Measurements from ENCODE around the gene TRAF4. TPM values are rescaled to one million over a fixed set of nuclear protein-coding genes. Genes with fewer than 3 reads are reported as not detected.

The TRAF4 gene
- total and polyA plus RNA-seq, 2 experiments from 2014 or later = 66.2 to 99.5 TPM

GRCh38 chr17:28728364-28729200, 15.2 kb upstream of the TRAF4 start, which contains the start of gene NEK8:
NEK8 (plus strand) TSS chr17:28728788; CDS start chr17:28728814, 26 bp downstream.
- H3K4me3 ChIP-seq = peak within 1 kb of the TSS; percentile 14
- no peaks in the 10 kb centered on the region for H3K9me3 ChIP-seq (ENCODE audit: low read depth)
- H3K4me2 ChIP-seq = peak within 1 kb of the TSS; percentile 100
- H3K27ac ChIP-seq = peak within 1 kb of the TSS; percentile 94
- WGBS (ENCODE audit: low lambda C conversion rate, missing lambda C conversion rate) = 1% methylated on average over 61 of the region's 64 CpGs
- H4K20me1 ChIP-seq (ENCODE audit: insufficient read depth, poor library complexity, severe bottlenecking) = peaks cover 3% of the 10 kb centered on the region
- no peaks in the 10 kb centered on the region for H3K79me2 ChIP-seq
- DNase-seq (ENCODE audit: low spot score) = peak; percentile 98
- H3K9me2 ChIP-seq (replicated peaks; ENCODE audit: insufficient read depth) = no peaks in the 10 kb centered on the region
- TF ChIP-seq EZH2 (IDR thresholded peaks at IDR 0.05; ENCODE audit: borderline replicate concordance) (no peak), EZH2phosphoT487 (IDR thresholded peaks at IDR 0.05; ENCODE audit: low read depth, severe bottlenecking, unreplicated experiment) (no peak), CTCF (IDR thresholded peaks at IDR 0.05; ENCODE audit: poor library complexity) (no peak)
- no peaks in the 10 kb centered on the region for H3K27me3 ChIP-seq
- no peaks in the 10 kb centered on the region for H3K36me3 ChIP-seq (replicated peaks; ENCODE audit: insufficient read depth, low read depth)
- peaks cover 17% of the 10 kb centered on the region for H3K4me1 ChIP-seq (ENCODE audit: insufficient read depth)
- H2AFZ ChIP-seq = peak within 1 kb of the TSS; percentile 45

GRCh38 chr17:28729950-28730330, 13.9 kb upstream of the TRAF4 start:
- DNase-seq (ENCODE audit: low spot score) = no peak
- H3K9me2 ChIP-seq (replicated peaks; ENCODE audit: insufficient read depth) = no peaks in the 10 kb centered on the region
- H4K20me1 ChIP-seq (ENCODE audit: insufficient read depth, poor library complexity, severe bottlenecking) = peaks cover 1% of the 10 kb centered on the region
- H3K79me2 ChIP-seq = no peaks in the 10 kb centered on the region
- no peaks in the 10 kb centered on the region for H3K27me3 ChIP-seq
- no peaks in the 10 kb centered on the region for H3K36me3 ChIP-seq (replicated peaks; ENCODE audit: insufficient read depth, low read depth)
- H3K9me3 ChIP-seq (ENCODE audit: low read depth) = no peaks in the 10 kb centered on the region
- WGBS (ENCODE audit: low lambda C conversion rate, missing lambda C conversion rate) = 91% methylated on average over 11 of the region's 11 CpGs
- TF ChIP-seq EZH2 (IDR thresholded peaks at IDR 0.05; ENCODE audit: borderline replicate concordance) = no peak
- TF ChIP-seq CTCF (IDR thresholded peaks at IDR 0.05; ENCODE audit: poor library complexity) = no peak
- no peak for TF ChIP-seq EZH2phosphoT487 (IDR thresholded peaks at IDR 0.05; ENCODE audit: low read depth, severe bottlenecking, unreplicated experiment)
- peaks cover 8% of the 10 kb centered on the region for H3K4me1 ChIP-seq (ENCODE audit: insufficient read depth)
- no peak overlapping the region for H2AFZ ChIP-seq
- H3K4me3 ChIP-seq = no peak overlapping the region
- peak overlapping the region; percentile 65 for H3K27ac ChIP-seq
- no peak overlapping the region for H3K4me2 ChIP-seq

- TF ChIP-seq EZH2phosphoT487 (IDR thresholded peaks at IDR 0.05; ENCODE audit: low read depth, severe bottlenecking, unreplicated experiment) (no peak), EZH2 (IDR thresholded peaks at IDR 0.05; ENCODE audit: borderline replicate concordance) (no peak), CTCF (IDR thresholded peaks at IDR 0.05; ENCODE audit: poor library complexity) (no peak)
- Histone ChIP-seq H3K79me2 (no peaks in the 10 kb centered on the region), H3K36me3 (replicated peaks; ENCODE audit: insufficient read depth, low read depth) (no peaks in the 10 kb centered on the region), H3K9me2 (replicated peaks; ENCODE audit: insufficient read depth) (no peaks in the 10 kb centered on the region), H3K9me3 (ENCODE audit: low read depth) (no peaks in the 10 kb centered on the region), H3K4me3 (no peak overlapping the region), H3K27ac (no peak overlapping the region), H4K20me1 (ENCODE audit: insufficient read depth, poor library complexity, severe bottlenecking) (no peaks in the 10 kb centered on the region), H3K4me1 (ENCODE audit: insufficient read depth) (no peaks in the 10 kb centered on the region), H2AFZ (no peak overlapping the region), H3K27me3 (no peaks in the 10 kb centered on the region), H3K4me2 (no peak overlapping the region)
- no peak for DNase-seq (ENCODE audit: low spot score)
- WGBS (ENCODE audit: low lambda C conversion rate, missing lambda C conversion rate) = 95% methylated on average over 1 of the region's 1 CpG
Observed at GRCh38 chr17:28733346-28733745, 10.5 kb upstream of the TRAF4 start.
